H1 (cell line): ENCODE results near the gene ODC1. TPM values are rescaled to one million over a fixed set of nuclear protein-coding genes. Genes with fewer than 3 reads are reported as not detected.

Experiments
- CTCF ChIA-PET: fragments of 300-600 bp; sonication (Branson Sonifier 250); formaldehyde crosslinking; loops from one replicate; lab custom pipeline; 2021; ENCODE audit not compliant: partially characterized antibody; lab: Charles Lee
- POLR2A ChIA-PET: fragments of 300-600 bp; sonication (Branson Sonifier 250); formaldehyde crosslinking; loops from one replicate; lab custom pipeline; 2021; ENCODE audit warnings: inconsistent platforms; ENCODE audit not compliant: partially characterized antibody; lab: Charles Lee
- DNase-seq, 2 experiments: peaks; one replicate each; pipeline versions ENCODE4 v3.0.0 to v3.0.0-alpha.2; 2010 to 2022; ENCODE audit warnings: low spot score in 2 of 2, low read depth in 1 of 2, mixed read lengths in 1 of 2
- FAIRE-seq: peaks from 2 replicates; lab custom pipeline; 2011; peaks lifted over from hg19 to GRCh38; lab: Jason Lieb, UNC
- H2AFZ ChIP-seq: 2 replicates; pipeline ENCODE4 v1.8.1; 2012; ENCODE audit warnings: low read length, inconsistent platforms
- H2AK5ac ChIP-seq: 2 replicates; pipeline ENCODE4 v1.6.1; 2013; ENCODE audit warnings: low read depth, low read length
- H2BK120ac ChIP-seq: replicated peaks from 2 replicates; pipeline ENCODE3; 2013; ENCODE audit warnings: low read depth, low read length, inconsistent platforms
- H2BK12ac ChIP-seq: 2 replicates; pipeline ENCODE4 v1.6.1; 2013; ENCODE audit warnings: low read depth, low read length
- H2BK15ac ChIP-seq: 2 replicates; pipeline ENCODE4 v1.6.1; 2013; ENCODE audit warnings: low read length
- H2BK20ac ChIP-seq: 2 replicates; pipeline ENCODE4 v1.6.1; 2013; ENCODE audit warnings: low read length
- H2BK5ac ChIP-seq: 2 replicates; pipeline ENCODE4 v1.6.1; 2013; ENCODE audit warnings: low read depth, low read length
- H3K14ac ChIP-seq: 2 replicates; pipeline ENCODE4 v1.6.1; 2013; ENCODE audit warnings: inconsistent platforms; ENCODE audit not compliant: insufficient read length
- H3K18ac ChIP-seq: 2 replicates; pipeline ENCODE4 v1.6.1; 2013; ENCODE audit warnings: low read length; ENCODE audit errors: extremely low read depth
- H3K23ac ChIP-seq: 2 replicates; pipeline ENCODE4 v1.6.1; 2013; ENCODE audit warnings: inconsistent platforms; ENCODE audit not compliant: insufficient read length
- H3K23me2 ChIP-seq: 2 replicates; pipeline ENCODE4 v1.6.1; 2013; ENCODE audit warnings: low read depth, low read length
- H3K27ac ChIP-seq: 2 replicates; pipeline ENCODE4 v1.6.1; 2011; ENCODE audit warnings: low read depth, low read length, inconsistent platforms
- H3K27me3 ChIP-seq, 4 experiments: replicated peaks in 1 of 4; 1 replicate in 1 of 4; 2 replicates in 3 of 4; pipeline versions ENCODE4 v1.6.1 to v1.8.1; 2011 to 2013; ENCODE audit warnings: low read length in 3 of 4, mild to moderate bottlenecking in 3 of 4, inconsistent platforms in 2 of 4, mixed read lengths in 2 of 4, moderate library complexity in 1 of 4; ENCODE audit not compliant: control insufficient read depth in 3 of 4, insufficient read depth in 3 of 4; ENCODE audit errors: extremely low read depth in 1 of 4
- H3K36me3 ChIP-seq, 4 experiments: 2 replicates each; pipeline versions ENCODE4 v1.6.1 to v1.8.1; 2011 to 2013; ENCODE audit warnings: mild to moderate bottlenecking in 4 of 4, low read length in 3 of 4, moderate library complexity in 2 of 4, control low read depth in 1 of 4, inconsistent platforms in 1 of 4; ENCODE audit not compliant: insufficient read depth in 4 of 4, control insufficient read depth in 2 of 4
- H3K4ac ChIP-seq: replicated peaks from 2 replicates; pipeline ENCODE3; 2013; ENCODE audit warnings: low read length, low read depth, mixed read lengths, inconsistent platforms; ENCODE audit not compliant: insufficient read length
- H3K4me1 ChIP-seq, 4 experiments: replicated peaks in 1 of 4; 1 replicate in 1 of 4; 2 replicates in 3 of 4; pipeline versions ENCODE4 v1.6.1 to v1.8.1; 2011 to 2013; ENCODE audit warnings: low read length in 3 of 4, inconsistent platforms in 2 of 4, mixed read lengths in 1 of 4; ENCODE audit not compliant: insufficient read depth in 4 of 4, control insufficient read depth in 3 of 4
- H3K4me2 ChIP-seq, 2 experiments: 2 replicates each; pipeline versions ENCODE4 v1.6.1 to v1.8.1; 2011 to 2013; ENCODE audit warnings: low read depth in 2 of 2, low read length in 2 of 2, control low read depth in 1 of 2, inconsistent platforms in 1 of 2, mild to moderate bottlenecking in 1 of 2; ENCODE audit not compliant: insufficient read depth in 1 of 2
- H3K4me3 ChIP-seq, 4 experiments: fragments of 200-600, 300-600 bp in 1 of 4; sonication (generic), shearing (Covaris generic), sonication (Bioruptor Twin) in 1 of 4; 2 replicates each; pipeline versions ENCODE4 v1.5.1 to v1.8.1; 2011 to 2016; ENCODE audit warnings: low read length in 4 of 4, low read depth in 3 of 4, control low read depth in 2 of 4, inconsistent platforms in 2 of 4, mild to moderate bottlenecking in 2 of 4, mixed read lengths in 1 of 4, moderate library complexity in 1 of 4; ENCODE audit not compliant: insufficient read depth in 2 of 4; ENCODE audit errors: extremely low read depth in 1 of 4
- H3K56ac ChIP-seq: replicated peaks from 2 replicates; pipeline ENCODE3; 2013; ENCODE audit warnings: low read depth, mild to moderate bottlenecking, mixed read lengths, low read length, inconsistent platforms; ENCODE audit not compliant: insufficient read length
- H3K79me1 ChIP-seq: 2 replicates; pipeline ENCODE4 v1.6.1; 2013; ENCODE audit warnings: low read depth, low read length, control low read depth
- H3K79me2 ChIP-seq, 2 experiments: 2 replicates each; pipeline versions ENCODE4 v1.6.1 to v1.8.1; 2012 to 2013; ENCODE audit warnings: low read length in 2 of 2, mild to moderate bottlenecking in 2 of 2, inconsistent platforms in 1 of 2; ENCODE audit not compliant: insufficient read depth in 2 of 2, control insufficient read depth in 1 of 2
- H3K9ac ChIP-seq, 4 experiments: replicated peaks in 1 of 4; 1 replicate in 1 of 4; 2 replicates in 3 of 4; pipeline versions ENCODE4 v1.6.1 to v1.8.1; 2011 to 2013; ENCODE audit warnings: low read depth in 3 of 4, low read length in 3 of 4, control low read depth in 2 of 4, mild to moderate bottlenecking in 2 of 4, moderate library complexity in 2 of 4, inconsistent platforms in 1 of 4; ENCODE audit errors: extremely low read depth in 1 of 4
- H3K9me3 ChIP-seq, 2 experiments: 2 replicates each; pipeline versions ENCODE4 v1.6.1 to v1.8.1; 2012 to 2013; ENCODE audit warnings: mild to moderate bottlenecking in 2 of 2, moderate library complexity in 2 of 2, control low read depth in 1 of 2, inconsistent platforms in 1 of 2, low read depth in 1 of 2, low read length in 1 of 2, mixed read lengths in 1 of 2; ENCODE audit not compliant: insufficient read depth in 2 of 2
- H4K20me1 ChIP-seq, 2 experiments: replicated peaks in 1 of 2; 2 replicates each; pipeline versions ENCODE3 to v1.8.1; 2011 to 2013; ENCODE audit warnings: inconsistent platforms in 2 of 2, low read length in 2 of 2, mild to moderate bottlenecking in 1 of 2; ENCODE audit not compliant: insufficient read depth in 2 of 2, control insufficient read depth in 1 of 2
- H4K5ac ChIP-seq: 2 replicates; pipeline ENCODE4 v1.6.1; 2013; ENCODE audit warnings: low read length, low read depth, mixed read lengths, inconsistent platforms; ENCODE audit not compliant: insufficient read length
- H4K8ac ChIP-seq: 2 replicates; pipeline ENCODE4 v1.8.0; 2013; ENCODE audit warnings: mild to moderate bottlenecking, moderate library complexity, low read length, inconsistent platforms; ENCODE audit not compliant: insufficient read depth; ENCODE audit errors: extremely low read depth
- H4K91ac ChIP-seq: replicated peaks from 2 replicates; pipeline ENCODE3; 2013; ENCODE audit warnings: low read length, mixed read lengths, inconsistent platforms; ENCODE audit not compliant: insufficient read length
- CTBP2 ChIP-seq: IDR thresholded peaks from 2 replicates; pipeline ENCODE4 v1.7.0; 2011; ENCODE audit warnings: borderline replicate concordance, mild to moderate bottlenecking, moderate library complexity, mixed read lengths, low read length; ENCODE audit not compliant: insufficient read depth, insufficient read length
- E2F6 ChIP-seq: IDR thresholded peaks from 2 replicates; pipeline ENCODE4 v1.6.1; 2012; ENCODE audit warnings: inconsistent platforms
- WGBS, 2 experiments: shearing (Covaris generic) in 1 of 2; methylation state at CpG; one replicate each; pipeline versions ENCODE4 v1.1.6 to v1.1.7; 2013 to 2015; ENCODE audit warnings: low lambda C conversion rate in 2 of 2, mixed read lengths in 2 of 2, inconsistent platforms in 1 of 2, low coverage in 1 of 2, missing lambda C conversion rate in 1 of 2; ENCODE audit not compliant: insufficient replicate concordance in 2 of 2, insufficient coverage in 1 of 2, insufficient read length in 1 of 2; ENCODE audit errors: extremely low coverage in 1 of 2, missing lambda C conversion rate in 1 of 2; 5-methylcytosine and 5-hydroxymethylcytosine counted together
- polyA plus RNA-seq, 7 experiments: library from polyadenylated mRNA; depleted of rRNA in 3 of 7; stranded (reverse) in 5 of 7; unstranded in 2 of 7; fragments of >200 nt in 5 of 7; fragments of 200-250 nt in 2 of 7; gene quantifications; 1 replicate in 5 of 7; 2 replicates in 1 of 7; 4 replicates in 1 of 7; pipeline versions ENCODE4 v1.2.1 to v1.2.3, GENCODE V29; 2011 to 2013; ENCODE audit warnings: missing spikeins in 2 of 7, mixed read lengths in 2 of 7
- total RNA-seq: library from RNA; stranded (reverse); fragmentation: NEBNext Ultra II Directional; extraction: Animal tissue kit (Norgen Biotek cat#: 25700); gene quantifications from 2 replicates; pipeline ENCODE4 v1.2.1, GENCODE V29; 2021

The ODC1 gene
- total and polyA plus RNA-seq, 2 of the 8 experiments (the other 6 are each of a cell fraction or from before 2014, with no cell fraction given) = 57.2 to 76.7 TPM

- no peak overlapping the region for H3K23ac ChIP-seq
- no peak overlapping the region for H3K4me2 ChIP-seq
- no peak overlapping the region for H2BK5ac ChIP-seq
- no peaks in the 10 kb centered on the region for H3K79me2 ChIP-seq
- H4K5ac ChIP-seq = no peak overlapping the region
- no peak for FAIRE-seq
- no peak overlapping the region for H2BK120ac ChIP-seq
- H2AFZ ChIP-seq = no peak overlapping the region
- peaks cover 4% of the 10 kb centered on the region; the same call in 1 of the 2 replicates for H3K23me2 ChIP-seq
- no peaks in the 10 kb centered on the region for H3K27me3 ChIP-seq
- H3K18ac ChIP-seq = no peak overlapping the region
- H2BK15ac ChIP-seq = no peak overlapping the region
- H3K4me3 ChIP-seq = no peak overlapping the region
- H3K9me3 ChIP-seq = no peaks in the 10 kb centered on the region
- H3K4ac ChIP-seq = no peak overlapping the region
- no peak overlapping the region for H4K91ac ChIP-seq
- H2BK20ac ChIP-seq = no peak overlapping the region
- no peak overlapping the region for H3K56ac ChIP-seq
- H3K9ac ChIP-seq = no peak overlapping the region
- no peak overlapping the region for H3K27ac ChIP-seq
- H3K36me3 ChIP-seq = no peaks in the 10 kb centered on the region
- H3K14ac ChIP-seq = no peak overlapping the region
- H3K4me1 ChIP-seq = no peaks in the 10 kb centered on the region
- H4K8ac ChIP-seq = no peak overlapping the region; the same call in 1 of the 2 replicates
- no peak for DNase-seq
- POLR2A ChIA-PET = interaction anchor here (1.2 kb wide), 1 partner anchor 8 kb away, joined by 3 read pairs; no protein-coding TSS in a partner anchor
- TF ChIP-seq CTBP2 (no peak), E2F6 (no peak)
- TF ChIP-seq, all 59 proteins: peak for 0
- H2BK12ac ChIP-seq = no peak overlapping the region
- H4K20me1 ChIP-seq = peaks cover 0 to 2% of the 10 kb centered on the region in 2 experiments
- 0 out of 2 replicates have a peak overlapping the region, but pooled peaks have one; percentile 6 for H2AK5ac ChIP-seq
- H3K79me1 ChIP-seq = no peaks in the 10 kb centered on the region
- CTCF ChIA-PET = interaction anchor here (1.0 to 2.1 kb wide), 5 partner anchors 9 to 300 kb away, joined by 3 to 9 read pairs (median 5); no protein-coding TSS in a partner anchor
- WGBS, 2 experiments = 92% methylated on average over 10 of the region's 10 CpGs; no CpG with 5 or more reads in 1 of the 2 experiments
These were observed 22.4 kb downstream of the ODC1 start for GRCh38 chr2:10425699-10426098.
